ENCODE data around the gene TBX21. TPM values are rescaled to one million over a fixed set of nuclear protein-coding genes. Genes with fewer than 3 reads are reported as not detected.

The TBX21 gene
- total RNA-seq (2022; extraction: Qiagen RNA extraction): 0.06 to 0.34 TPM (median 0.20 TPM) in 5 replicates

GRCh38 chr17:47733047-47733673 lies at the start of gene TBX21:
Gene TBX21 (plus strand): TSS chr17:47733236. CDS start chr17:47733455, 219 bp downstream.

GRCh38 chr17:47693731-47694580 lies 39.1 kb upstream of the TBX21 start, which contains the start of gene TBKBP1:
Gene TBKBP1 (plus strand): TSS chr17:47694161. CDS start chr17:47696113, 1,952 bp downstream.

Other genes with a start within 250 kb of the TBX21 start
- gene NPEPPS, start 202.1 kb upstream of the TBX21 start, total RNA-seq (2022; extraction: Qiagen RNA extraction): 52.0 to 65.9 TPM (median 60.2 TPM) in 5 replicates
- 302 to 358 TPM (median 332 TPM) in 5 replicates for gene KPNB1, start 83.3 kb upstream of the TBX21 start, total RNA-seq (2022; extraction: Qiagen RNA extraction)
- 3.6 to 5.6 TPM (median 4.5 TPM) in 5 replicates for gene TBKBP1, start 39.1 kb upstream of the TBX21 start, total RNA-seq (2022; extraction: Qiagen RNA extraction)
- gene OSBPL7, start 88.6 kb downstream of the TBX21 start, total RNA-seq (2022; extraction: Qiagen RNA extraction): 9.1 to 20.9 TPM (median 15.5 TPM) in 5 replicates
- 97.7 to 109 TPM (median 99.6 TPM) in 5 replicates for gene MRPL10, start 98.3 kb downstream of the TBX21 start, total RNA-seq (2022; extraction: Qiagen RNA extraction)
- gene LRRC46, start 98.4 kb downstream of the TBX21 start, total RNA-seq (2022; extraction: Qiagen RNA extraction): 3.3 to 4.8 TPM (median 3.9 TPM) in 5 replicates
- 27.6 to 38.9 TPM (median 35.6 TPM) in 5 replicates for gene SCRN2, start 108.0 kb downstream of the TBX21 start, total RNA-seq (2022; extraction: Qiagen RNA extraction)
- gene SP6, start 117.9 kb downstream of the TBX21 start, total RNA-seq (2022; extraction: Qiagen RNA extraction): 5.6 to 7.0 TPM (median 6.2 TPM) in 5 replicates
- gene SP2, start 163.0 kb downstream of the TBX21 start, total RNA-seq (2022; extraction: Qiagen RNA extraction): 14.8 to 23.7 TPM (median 21.9 TPM) in 5 replicates
- gene PNPO, start 208.3 kb downstream of the TBX21 start, total RNA-seq (2022; extraction: Qiagen RNA extraction): 20.2 to 29.4 TPM (median 28.0 TPM) in 5 replicates
- 2.3 to 3.2 TPM (median 2.8 TPM) in 5 replicates for gene PRR15L, start 224.6 kb downstream of the TBX21 start, total RNA-seq (2022; extraction: Qiagen RNA extraction)
- 90.9 to 121 TPM (median 101 TPM) in 5 replicates for gene CDK5RAP3, start 237.9 kb downstream of the TBX21 start, total RNA-seq (2022; extraction: Qiagen RNA extraction)

Measured in A549 treated with dexamethasone at 1 μM for 4 hours (cell line).